Mesenchymal stem cell (in vitro differentiated cells and primary cell): Measurements from ENCODE around the gene OR4A47. TPM values are rescaled to one million over a fixed set of nuclear protein-coding genes. Genes with fewer than 3 reads are reported as not detected.
"Not testable (repeated sequence)": the region's sequence is repeated elsewhere in the genome, so short reads cannot be mapped to it uniquely, and the experiment has no call there.

Source experiments
- DNase-seq: peaks from one replicate; pipeline ENCODE4 v3.0.0-alpha.2; 2013
- H2AFZ ChIP-seq: one replicate; pipeline ENCODE4 v1.6.1; 2013; ENCODE audit warnings: low read depth, mild to moderate bottlenecking, control low read depth, inconsistent platforms, low read length, moderate library complexity
- H2AK5ac ChIP-seq: 2 replicates; pipeline ENCODE4 v1.6.1; 2013; ENCODE audit warnings: low read length, moderate library complexity, mild to moderate bottlenecking, inconsistent platforms; ENCODE audit not compliant: severe bottlenecking
- H2BK120ac ChIP-seq: one replicate; pipeline ENCODE4 v1.6.1; 2013; ENCODE audit warnings: low read depth, mild to moderate bottlenecking, inconsistent platforms, low read length, moderate library complexity
- H2BK12ac ChIP-seq, 2 experiments: one replicate each; pipeline ENCODE4 v1.6.1; 2013; ENCODE audit warnings: inconsistent platforms in 2 of 2, low read length in 2 of 2, mild to moderate bottlenecking in 2 of 2, moderate library complexity in 2 of 2, control low read depth in 1 of 2
- H2BK15ac ChIP-seq: one replicate; pipeline ENCODE4 v1.6.1; 2013; ENCODE audit warnings: mild to moderate bottlenecking, low read depth, inconsistent platforms; ENCODE audit not compliant: poor library complexity, severe bottlenecking
- H2BK5ac ChIP-seq: 2 replicates; pipeline ENCODE4 v1.6.1; 2013; ENCODE audit warnings: low read depth, mild to moderate bottlenecking, low read length, control low read depth, inconsistent platforms; ENCODE audit not compliant: poor library complexity, severe bottlenecking
- H3K14ac ChIP-seq, 2 experiments: one replicate each; pipeline ENCODE4 v1.6.1; 2013; ENCODE audit warnings: inconsistent platforms in 2 of 2, low read length in 2 of 2, control low read depth in 1 of 2, mild to moderate bottlenecking in 1 of 2, moderate library complexity in 1 of 2
- H3K18ac ChIP-seq, 2 experiments: one replicate each; pipeline ENCODE4 v1.6.1; 2013; ENCODE audit warnings: inconsistent platforms in 2 of 2, low read length in 2 of 2, control low read depth in 1 of 2, low read depth in 1 of 2, mild to moderate bottlenecking in 1 of 2
- H3K23ac ChIP-seq, 2 experiments: one replicate each; pipeline ENCODE4 v1.6.1; 2013; ENCODE audit warnings: inconsistent platforms in 2 of 2, low read length in 2 of 2, mild to moderate bottlenecking in 2 of 2, moderate library complexity in 2 of 2, control low read depth in 1 of 2
- H3K27ac ChIP-seq: 2 replicates; pipeline ENCODE4 v1.5.1; 2013; ENCODE audit warnings: mild to moderate bottlenecking, moderate library complexity, low read length, control low read depth, inconsistent platforms; ENCODE audit not compliant: poor library complexity, severe bottlenecking
- H3K27me3 ChIP-seq, 2 experiments: 2 replicates each; pipeline versions ENCODE4 v1.6.1 to v1.7.0; 2013; ENCODE audit warnings: low read length in 2 of 2, mild to moderate bottlenecking in 2 of 2, moderate library complexity in 2 of 2, control low read depth in 1 of 2, inconsistent platforms in 1 of 2; ENCODE audit not compliant: control insufficient read depth in 1 of 2, insufficient read depth in 1 of 2
- H3K36me3 ChIP-seq, 2 experiments: 2 replicates each; pipeline versions ENCODE4 v1.6.1 to v1.7.0; 2013; ENCODE audit warnings: low read length in 2 of 2, control low read depth in 1 of 2, inconsistent platforms in 1 of 2, low read depth in 1 of 2, mild to moderate bottlenecking in 1 of 2; ENCODE audit not compliant: insufficient read depth in 2 of 2, control insufficient read depth in 1 of 2
- H3K4ac ChIP-seq, 2 experiments: one replicate each; pipeline ENCODE4 v1.6.1; 2013; ENCODE audit warnings: inconsistent platforms in 2 of 2, low read length in 2 of 2, mild to moderate bottlenecking in 2 of 2, moderate library complexity in 2 of 2, control low read depth in 1 of 2, low read depth in 1 of 2
- H3K4me1 ChIP-seq: 2 replicates; pipeline ENCODE4 v1.6.1; 2013; ENCODE audit warnings: low read depth, low read length, control low read depth; ENCODE audit not compliant: control insufficient read depth, insufficient read depth
- H3K4me2 ChIP-seq: 2 replicates; pipeline ENCODE4 v1.6.1; 2013; ENCODE audit warnings: low read length, mild to moderate bottlenecking, inconsistent platforms; ENCODE audit not compliant: poor library complexity, severe bottlenecking
- H3K4me3 ChIP-seq, 2 experiments: 2 replicates each; pipeline versions ENCODE4 v1.5.1 to v1.7.0; 2013; ENCODE audit warnings: low read length in 2 of 2, mild to moderate bottlenecking in 2 of 2, control low read depth in 1 of 2, low read depth in 1 of 2; ENCODE audit not compliant: insufficient read depth in 1 of 2
- H3K79me1 ChIP-seq: replicated peaks from 2 replicates; pipeline ENCODE4 v1.6.1; 2013; ENCODE audit warnings: mild to moderate bottlenecking, control low read depth, low read length, inconsistent platforms; ENCODE audit not compliant: poor library complexity, severe bottlenecking
- H3K9ac ChIP-seq: 2 replicates; pipeline ENCODE4 v1.7.0; 2013; ENCODE audit warnings: mild to moderate bottlenecking, low read length, moderate library complexity
- H3K9me3 ChIP-seq: 2 replicates; pipeline ENCODE4 v1.7.0; 2013; ENCODE audit warnings: mild to moderate bottlenecking, low read length; ENCODE audit not compliant: control insufficient read depth
- H4K8ac ChIP-seq: one replicate; pipeline ENCODE4 v1.6.1; 2013; ENCODE audit warnings: inconsistent platforms, mild to moderate bottlenecking, low read length, moderate library complexity
- H4K91ac ChIP-seq: one replicate; pipeline ENCODE4 v1.6.1; 2013; ENCODE audit warnings: mild to moderate bottlenecking, low read length, inconsistent platforms
- WGBS: methylation state at CpG from one replicate; pipeline ENCODE4 v1.1.7; 2013; ENCODE audit warnings: mixed read lengths; 5-methylcytosine and 5-hydroxymethylcytosine counted together
- polyA plus RNA-seq, 2 experiments: library from polyadenylated mRNA; stranded (reverse); fragments of 200-250 nt; gene quantifications; one replicate each; pipeline ENCODE4 v1.2.3, GENCODE V29; 2013

Gene OR4A47, protein sequence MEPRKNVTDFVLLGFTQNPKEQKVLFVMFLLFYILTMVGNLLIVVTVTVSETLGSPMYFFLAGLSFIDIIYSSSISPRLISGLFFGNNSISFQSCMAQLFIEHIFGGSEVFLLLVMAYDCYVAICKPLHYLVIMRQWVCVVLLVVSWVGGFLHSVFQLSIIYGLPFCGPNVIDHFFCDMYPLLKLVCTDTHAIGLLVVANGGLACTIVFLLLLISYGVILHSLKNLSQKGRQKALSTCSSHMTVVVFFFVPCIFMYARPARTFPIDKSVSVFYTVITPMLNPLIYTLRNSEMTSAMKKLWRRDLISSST
- polyA plus RNA-seq (2013, experiment 1 of 2), result not detected
- polyA plus RNA-seq (2013, experiment 2 of 2), result not detected

DNA sequence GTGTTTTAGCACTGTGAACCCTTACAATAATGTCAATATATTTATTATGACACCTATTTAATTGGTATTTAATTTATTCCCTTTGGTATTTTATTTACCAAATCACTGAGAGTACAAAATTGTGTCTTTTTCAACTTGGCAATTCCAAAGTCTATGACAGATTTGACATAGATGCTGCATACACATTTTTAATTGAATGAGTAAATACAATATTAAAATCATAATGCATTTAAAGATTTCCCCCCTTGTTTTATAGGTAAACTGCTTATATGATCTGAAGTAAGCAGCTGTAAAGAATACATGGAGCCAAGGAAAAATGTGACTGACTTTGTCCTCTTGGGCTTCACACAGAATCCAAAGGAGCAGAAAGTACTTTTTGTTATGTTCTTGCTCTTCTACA lies at the start of gene OR4A47:
TSS of gene OR4A47 (plus strand) at position 301 of the 400 bp plus-strand sequence. CDS start at position 301, 0 bp downstream.
- H3K23ac ChIP-seq, H2BK12ac ChIP-seq, H3K4me1 ChIP-seq, H3K4me2 ChIP-seq, DNase-seq, H3K79me1 ChIP-seq, H4K8ac ChIP-seq, H2AK5ac ChIP-seq, H3K9ac ChIP-seq, H3K9me3 ChIP-seq, H3K14ac ChIP-seq, H2BK5ac ChIP-seq, H2BK120ac ChIP-seq, H3K36me3 ChIP-seq, H3K27me3 ChIP-seq, H2AFZ ChIP-seq, H3K4me3 ChIP-seq, H3K4ac ChIP-seq, H3K18ac ChIP-seq, H3K27ac ChIP-seq, H4K91ac ChIP-seq, H2BK15ac ChIP-seq: not testable (repeated sequence)

DNA sequence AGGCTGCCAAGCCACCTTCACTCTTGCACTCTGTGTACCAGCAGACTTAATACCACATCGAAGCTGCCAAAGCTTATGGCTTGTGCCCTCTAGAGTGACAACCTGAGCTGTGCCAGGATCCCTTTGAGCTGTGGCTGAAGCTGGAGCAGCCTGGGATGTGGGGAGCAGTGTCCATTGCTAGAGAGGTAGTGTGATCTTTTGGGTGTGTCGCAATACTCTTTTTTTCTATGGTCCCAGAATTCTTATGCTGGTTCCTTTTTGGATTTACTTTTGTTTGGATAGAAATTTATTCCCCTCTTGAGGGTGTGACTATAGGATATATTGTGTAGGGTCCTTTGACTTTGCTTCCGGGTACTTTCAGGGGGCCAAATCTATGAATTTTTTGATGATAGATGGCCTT lies 32.7 kb upstream of the OR4A47 start:
- not testable (repeated sequence) for H2BK12ac ChIP-seq, H3K4ac ChIP-seq, H2AFZ ChIP-seq, H3K18ac ChIP-seq, H3K27me3 ChIP-seq, H3K9ac ChIP-seq, H3K14ac ChIP-seq, H2AK5ac ChIP-seq, H4K91ac ChIP-seq, DNase-seq, H3K36me3 ChIP-seq, H2BK15ac ChIP-seq, H3K27ac ChIP-seq, H3K79me1 ChIP-seq, H3K4me3 ChIP-seq, H3K4me2 ChIP-seq, H3K9me3 ChIP-seq, H2BK120ac ChIP-seq, H3K23ac ChIP-seq, H4K8ac ChIP-seq, H3K4me1 ChIP-seq, H2BK5ac ChIP-seq
- WGBS, result 84% methylated on average over 3 of the region's 3 CpGs

GRCh38 chr11:48473966-48474365 lies 14.6 kb upstream of the OR4A47 start:
- not testable (repeated sequence) for H3K27me3 ChIP-seq, H3K4me1 ChIP-seq, H3K79me1 ChIP-seq, H2BK12ac ChIP-seq, H3K9me3 ChIP-seq, H3K23ac ChIP-seq, H3K18ac ChIP-seq, H3K4me3 ChIP-seq, H2AK5ac ChIP-seq, H2BK5ac ChIP-seq, H3K27ac ChIP-seq, H3K4ac ChIP-seq, H4K8ac ChIP-seq, H4K91ac ChIP-seq, H2BK15ac ChIP-seq, H3K14ac ChIP-seq, H3K36me3 ChIP-seq, H2AFZ ChIP-seq, H3K9ac ChIP-seq, DNase-seq, H2BK120ac ChIP-seq, H3K4me2 ChIP-seq
- 79% methylated on average over 2 of the region's 2 CpGs for WGBS

GRCh38 chr11:48474703-48475102 lies 13.9 kb upstream of the OR4A47 start:
- H3K23ac ChIP-seq, H3K4me2 ChIP-seq, H2BK5ac ChIP-seq, H4K91ac ChIP-seq, H3K14ac ChIP-seq, H4K8ac ChIP-seq, H2BK120ac ChIP-seq, H3K4me3 ChIP-seq, H3K9ac ChIP-seq, H2BK12ac ChIP-seq, H3K4me1 ChIP-seq, H2AK5ac ChIP-seq, H2BK15ac ChIP-seq, H3K36me3 ChIP-seq, H3K18ac ChIP-seq, H3K4ac ChIP-seq, DNase-seq, H3K79me1 ChIP-seq, H3K9me3 ChIP-seq, H2AFZ ChIP-seq, H3K27ac ChIP-seq, H3K27me3 ChIP-seq: not testable (repeated sequence)
- WGBS, result 10% methylated on average over 1 of the region's 6 CpGs
